Body of pancreas (tissue), 4 donors: Measurements from ENCODE around the gene MGARP. TPM values are rescaled to one million over a fixed set of nuclear protein-coding genes. Genes with fewer than 3 reads are reported as not detected.

ENCODE experiments used
- ATAC-seq: fragments of 150-250 bp; one replicate; pipeline ENCODE4 v1.9.1; 2016
- DNase-seq, 4 donors: peaks; one replicate each; pipeline ENCODE4 v3.0.0-alpha.2; 2019
- H3K27ac ChIP-seq, 4 donors: fragments of 200-600 bp; sonication (generic); 1 replicate in 3 of 4; 2 replicates in 1 of 4; pipeline versions ENCODE4 v1.5.1 to v1.6.1; 2016 to 2019; ENCODE audit warnings: mild to moderate bottlenecking in 1 of 4, mixed read lengths in 1 of 4, moderate library complexity in 1 of 4
- H3K27me3 ChIP-seq, 2 donors: fragments of 200-600 bp; sonication (generic); one replicate each; pipeline ENCODE4 v1.6.0; 2016; ENCODE audit warnings: mild to moderate bottlenecking in 1 of 2
- H3K36me3 ChIP-seq, 2 donors: fragments of 200-600 bp; sonication (generic); replicated peaks in 1 of 2; 2 replicates each; pipeline ENCODE4 v1.5.1; 2016; ENCODE audit warnings: low read depth in 2 of 2; ENCODE audit not compliant: insufficient read depth in 1 of 2
- H3K4me1 ChIP-seq: fragments of 200-600 bp; sonication (generic); one replicate; pipeline ENCODE4 v1.6.0; 2016
- H3K4me3 ChIP-seq, 2 donors: fragments of 200-600 bp; sonication (generic); 1 replicate in 1 of 2; 2 replicates in 1 of 2; pipeline ENCODE4 v1.5.1; 2016 to 2019
- H3K9me3 ChIP-seq, 3 donors: fragments of 200-600 bp; sonication (generic); 1 replicate in 2 of 3; 2 replicates in 1 of 3; pipeline ENCODE4 v1.5.1; 2016
- CTCF ChIP-seq, 7 experiments: fragments of 450-650 bp in 4 of 7; fragments of 200-600 bp in 3 of 7; sonication (generic) in 3 of 7; IDR thresholded peaks; one replicate each; pipeline ENCODE4 v1.5.1; 2016 to 2019; ENCODE audit warnings: antibody characterized with exemption in 7 of 7
- POLR2A ChIP-seq, 3 donors: fragments of 450-650 bp; IDR thresholded peaks; one replicate each; pipeline ENCODE4 v1.6.1; 2016; ENCODE audit warnings: antibody characterized with exemption in 3 of 3, mild to moderate bottlenecking in 2 of 3
- WGBS, 2 donors: methylation state at CpG; one replicate each; pipeline ENCODE4 v1.1.5; 2017; 5-methylcytosine and 5-hydroxymethylcytosine counted together
- intact Hi-C: fragments of 100-400 bp; cut with DNase I; formaldehyde crosslinking; loops from one replicate; pipeline ENCODE4 v1.15.1; 2023
- small RNA-seq: library from RNA; depleted of rRNA; stranded (forward); fragments of <200 nt; gene quantifications from one replicate; pipeline ENCODE3, GENCODE V24; 2016
- total RNA-seq, 2 donors: library from RNA; depleted of rRNA; stranded (reverse); fragments of >200 nt; gene quantifications; one replicate each; pipeline ENCODE4 v1.1.0, GENCODE V29; 2016

MGARP gene
- total RNA-seq, 2 donors from 2014 or later, result 0.78 TPM; not detected in 1

- ATAC-seq (no peak), DNase-seq (no peak)
- TF ChIP-seq POLR2A (IDR thresholded peaks at IDR 0.05) (no peak), CTCF (IDR thresholded peaks at IDR 0.05) (no peak)
- 90 to 92% methylated on average over 5 of the region's 5 CpGs for WGBS, 2 donors
- no peaks in the 10 kb centered on the region for H3K36me3 ChIP-seq
- no peaks in the 10 kb centered on the region for H3K9me3 ChIP-seq
- no peak overlapping the region for H3K4me3 ChIP-seq
- no peak overlapping the region for H3K27ac ChIP-seq
- no peaks in the 10 kb centered on the region for H3K27me3 ChIP-seq
- no peaks in the 10 kb centered on the region for H3K4me1 ChIP-seq
- intact Hi-C loops, result no loop called here
These were observed 57.8 kb downstream of the MGARP start for GRCh38 chr4:139222215-139222614.

- ATAC-seq (no peak), DNase-seq (no peak)
- TF ChIP-seq POLR2A (IDR thresholded peaks at IDR 0.05), result no peak
- no peak for TF ChIP-seq CTCF (IDR thresholded peaks at IDR 0.05)
- no peak overlapping the region for H3K27ac ChIP-seq
- no peaks in the 10 kb centered on the region for H3K4me1 ChIP-seq
- no peaks in the 10 kb centered on the region for H3K27me3 ChIP-seq
- H3K4me3 ChIP-seq, result no peak overlapping the region
- no peaks in the 10 kb centered on the region for H3K36me3 ChIP-seq
- no peaks in the 10 kb centered on the region for H3K9me3 ChIP-seq
- WGBS, 2 donors, result 82 to 89% methylated on average over 5 of the region's 5 CpGs
- intact Hi-C loops, result no loop called here
These were observed 58.3 kb downstream of the MGARP start for GRCh38 chr4:139221687-139222086.

- Histone ChIP-seq H3K27me3 (no peaks in the 10 kb centered on the region), H3K4me1 (peaks cover 3% of the 10 kb centered on the region), H3K27ac (no peak overlapping the region), H3K36me3 (no peaks in the 10 kb centered on the region), H3K9me3 (no peaks in the 10 kb centered on the region), H3K4me3 (no peak overlapping the region)
- intact Hi-C loops, result no loop called here
- no peak for ATAC-seq
- no peak for DNase-seq
- WGBS, 2 donors, result 78% methylated on average over 4 of the region's 4 CpGs
- no peak for TF ChIP-seq CTCF (IDR thresholded peaks at IDR 0.05)
- no peak for TF ChIP-seq POLR2A (IDR thresholded peaks at IDR 0.05)
These were observed 60.5 kb downstream of the MGARP start for GRCh38 chr4:139219450-139220055.

Small RNA genes within 50 kb of the gene (small RNA-seq; reads per million reads assigned to genes)
- gene RNU6-1074P, result not detected
- gene RNU6-1214P, result not detected
- not detected for gene RNU6-506P

Other genes starting within 250 kb of the MGARP start
- gene ELF2, start 103.0 kb downstream of the MGARP start, total RNA-seq, result 10 to 100 TPM; 25.4 to 42.5 TPM
- gene NAA15, start 21.3 kb upstream of the MGARP start, total RNA-seq, result 10 to 100 TPM; 16.5 to 22.8 TPM
- gene NDUFC1, start 22.3 kb upstream of the MGARP start, total RNA-seq, result 10 to 100 TPM; 16.5 to 24.1 TPM
- 10 to 100 TPM in 1 of 2 donors, 1 to 10 TPM in 1; 4.0 to 10.1 TPM for gene RAB33B, start 173.9 kb upstream of the MGARP start, total RNA-seq